Loucy (cell line): Measurements from ENCODE around the gene NCKAP5.

Experiments
- EZH2phosphoT487 ChIP-seq: fragments of 200-600 bp; IDR thresholded peaks from 2 replicates; pipeline ENCODE4 v1.6.1; 2018; ENCODE audit warnings: antibody characterized with exemption, mild to moderate bottlenecking, moderate library complexity, borderline replicate concordance
- TF ChIP-seq, protein P1 (sequence below): fragments of 200-600 bp; sonication (generic); conservative IDR thresholded peaks from 2 replicates; pipeline ENCODE4 v1.5.1; 2014; ENCODE audit warnings: mild to moderate bottlenecking, antibody characterized with exemption, low read length

DNA sequence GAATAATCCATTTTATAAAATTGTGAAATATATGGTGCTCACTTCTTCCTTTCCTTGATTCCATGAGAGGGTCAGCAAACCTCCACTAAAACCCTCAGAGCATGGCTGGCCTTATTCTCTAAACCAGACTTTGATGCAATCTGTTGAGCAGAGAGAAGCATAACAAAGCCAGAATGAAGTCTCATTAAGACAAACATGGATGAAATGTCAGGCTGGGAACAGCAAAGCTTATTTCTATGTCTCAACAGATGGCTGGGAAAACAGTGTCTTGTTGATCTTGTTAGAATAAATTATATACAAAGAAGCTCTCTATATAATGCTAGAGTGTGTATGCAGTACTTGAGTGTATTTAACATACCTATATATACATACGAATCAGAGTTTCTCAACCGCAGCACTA is 671.2 kb downstream of the NCKAP5 start:
- TF ChIP-seq, protein P1, sequence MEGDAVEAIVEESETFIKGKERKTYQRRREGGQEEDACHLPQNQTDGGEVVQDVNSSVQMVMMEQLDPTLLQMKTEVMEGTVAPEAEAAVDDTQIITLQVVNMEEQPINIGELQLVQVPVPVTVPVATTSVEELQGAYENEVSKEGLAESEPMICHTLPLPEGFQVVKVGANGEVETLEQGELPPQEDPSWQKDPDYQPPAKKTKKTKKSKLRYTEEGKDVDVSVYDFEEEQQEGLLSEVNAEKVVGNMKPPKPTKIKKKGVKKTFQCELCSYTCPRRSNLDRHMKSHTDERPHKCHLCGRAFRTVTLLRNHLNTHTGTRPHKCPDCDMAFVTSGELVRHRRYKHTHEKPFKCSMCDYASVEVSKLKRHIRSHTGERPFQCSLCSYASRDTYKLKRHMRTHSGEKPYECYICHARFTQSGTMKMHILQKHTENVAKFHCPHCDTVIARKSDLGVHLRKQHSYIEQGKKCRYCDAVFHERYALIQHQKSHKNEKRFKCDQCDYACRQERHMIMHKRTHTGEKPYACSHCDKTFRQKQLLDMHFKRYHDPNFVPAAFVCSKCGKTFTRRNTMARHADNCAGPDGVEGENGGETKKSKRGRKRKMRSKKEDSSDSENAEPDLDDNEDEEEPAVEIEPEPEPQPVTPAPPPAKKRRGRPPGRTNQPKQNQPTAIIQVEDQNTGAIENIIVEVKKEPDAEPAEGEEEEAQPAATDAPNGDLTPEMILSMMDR = no peak
- no peak for TF ChIP-seq EZH2phosphoT487
